ENCODE results near the gene RNF41.

- no peak for TF ChIP-seq CTCF (IDR thresholded peaks at IDR 0.05)
- TF ChIP-seq POLR2A (IDR thresholded peaks at IDR 0.05) = no peak
- TF ChIP-seq POLR2AphosphoS5 (IDR thresholded peaks at IDR 0.05) = no peak
- TF ChIP-seq EP300 (IDR thresholded peaks at IDR 0.05) = no peak
Observed at GRCh38 chr12:56188131-56188777, 33.5 kb downstream of the RNF41 start.
